Retinal pigment epithelial cell (primary cell): ENCODE results near the gene TTC12.

Source experiments
- DNase-seq: peaks from one replicate; pipeline ENCODE4 v3.0.0-alpha.2; 2010; ENCODE audit warnings: low read depth
- H3K4me3 ChIP-seq: 2 replicates; pipeline ENCODE4 v1.5.1; 2011; ENCODE audit warnings: mild to moderate bottlenecking, low read length, control low read depth, moderate library complexity
- TF ChIP-seq, protein P1 (sequence below): conservative IDR thresholded peaks from 2 replicates; pipeline ENCODE4 v1.5.1; 2011; ENCODE audit warnings: low read depth, low read length, control low read depth, inconsistent platforms

The TTC12 gene

GRCh38 chr11:113276466-113276865, 37.9 kb upstream of the TTC12 start:
- no peak for DNase-seq
- no peak overlapping the region for H3K4me3 ChIP-seq
- TF ChIP-seq, protein P1, sequence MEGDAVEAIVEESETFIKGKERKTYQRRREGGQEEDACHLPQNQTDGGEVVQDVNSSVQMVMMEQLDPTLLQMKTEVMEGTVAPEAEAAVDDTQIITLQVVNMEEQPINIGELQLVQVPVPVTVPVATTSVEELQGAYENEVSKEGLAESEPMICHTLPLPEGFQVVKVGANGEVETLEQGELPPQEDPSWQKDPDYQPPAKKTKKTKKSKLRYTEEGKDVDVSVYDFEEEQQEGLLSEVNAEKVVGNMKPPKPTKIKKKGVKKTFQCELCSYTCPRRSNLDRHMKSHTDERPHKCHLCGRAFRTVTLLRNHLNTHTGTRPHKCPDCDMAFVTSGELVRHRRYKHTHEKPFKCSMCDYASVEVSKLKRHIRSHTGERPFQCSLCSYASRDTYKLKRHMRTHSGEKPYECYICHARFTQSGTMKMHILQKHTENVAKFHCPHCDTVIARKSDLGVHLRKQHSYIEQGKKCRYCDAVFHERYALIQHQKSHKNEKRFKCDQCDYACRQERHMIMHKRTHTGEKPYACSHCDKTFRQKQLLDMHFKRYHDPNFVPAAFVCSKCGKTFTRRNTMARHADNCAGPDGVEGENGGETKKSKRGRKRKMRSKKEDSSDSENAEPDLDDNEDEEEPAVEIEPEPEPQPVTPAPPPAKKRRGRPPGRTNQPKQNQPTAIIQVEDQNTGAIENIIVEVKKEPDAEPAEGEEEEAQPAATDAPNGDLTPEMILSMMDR = no peak

DNA sequence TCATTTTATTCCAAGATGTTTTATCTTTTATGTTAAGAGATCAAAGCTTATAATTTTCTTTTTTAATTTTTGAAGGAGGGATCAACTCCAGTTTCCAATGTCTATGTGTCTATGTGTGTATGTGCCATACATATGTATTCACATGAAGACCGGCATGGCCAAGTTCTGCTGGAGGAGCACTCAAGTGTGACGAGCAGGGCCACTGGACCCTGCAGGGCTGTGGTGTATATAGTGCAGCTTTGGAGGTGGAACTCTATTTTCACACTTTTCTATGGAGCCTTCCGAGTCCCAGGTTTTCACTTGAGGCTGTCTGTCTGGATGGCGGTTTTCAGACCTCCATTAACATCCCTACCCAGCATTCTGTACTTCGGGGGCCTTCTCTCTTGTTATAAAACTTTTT, 36.5 kb upstream of the TTC12 start:
- DNase-seq = no peak
- no peak overlapping the region for H3K4me3 ChIP-seq
- TF ChIP-seq, protein P1 = no peak

- TF ChIP-seq, protein P1 = no peak
- no peak overlapping the region for H3K4me3 ChIP-seq
Measured at GRCh38 chr11:113278481-113278880, 35.9 kb upstream of the TTC12 start.

GRCh38 chr11:113278925-113279324, 35.5 kb upstream of the TTC12 start:
- TF ChIP-seq, protein P1 = no peak
- no peak for DNase-seq
- H3K4me3 ChIP-seq = no peak overlapping the region

More at GRCh38 chr11:113278481-113278880, 35.9 kb upstream of the TTC12 start:
- DNase-seq = no peak

GRCh38 chr11:113279591-113279990, 34.8 kb upstream of the TTC12 start:
- no peak overlapping the region for H3K4me3 ChIP-seq
- TF ChIP-seq, protein P1 = no peak
- no peak for DNase-seq

DNA sequence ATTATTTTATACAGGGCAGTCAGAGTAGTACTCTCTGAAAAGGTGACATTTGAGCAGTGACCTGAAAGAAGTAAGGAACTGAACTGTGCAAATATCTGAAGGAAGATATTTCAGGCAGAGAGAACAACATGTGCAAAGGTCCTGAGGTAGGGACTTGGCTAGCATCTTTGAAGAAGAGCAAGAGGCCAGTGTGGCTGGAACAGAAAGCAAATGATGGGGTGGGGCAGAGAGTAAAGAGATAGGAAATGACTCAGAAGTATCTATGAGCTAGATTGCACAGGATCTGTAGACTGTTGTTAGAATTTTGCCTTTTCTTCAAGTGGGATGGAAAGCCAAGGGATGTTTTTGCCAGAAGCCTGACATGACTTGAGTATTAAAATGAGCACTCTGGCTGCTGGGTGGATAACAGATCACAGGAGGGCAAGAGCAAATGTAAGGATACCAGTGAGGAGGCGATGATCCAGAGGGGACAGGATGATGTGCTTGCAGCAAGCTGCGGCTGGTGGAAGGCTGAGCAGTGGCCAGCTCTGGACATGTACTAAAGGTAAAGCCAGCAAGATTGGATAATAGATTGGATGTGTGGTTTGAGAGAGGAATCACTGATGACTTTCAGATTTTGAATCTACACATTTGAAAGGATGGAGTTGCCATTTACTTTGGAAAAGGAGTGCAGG, 33.2 kb upstream of the TTC12 start:
- TF ChIP-seq, protein P1 = no peak
- no peak overlapping the region for H3K4me3 ChIP-seq
- DNase-seq = no peak

GRCh38 chr11:113282898-113283437, 31.4 kb upstream of the TTC12 start:
- TF ChIP-seq, protein P1 = no peak
- no peak overlapping the region for H3K4me3 ChIP-seq
- DNase-seq = no peak
